Measurements from ENCODE around the gene CNGA3.

CNGA3 gene

GRCh38 chr2:98327776-98328175 lies 18.5 kb upstream of the CNGA3 start:
- no peak for DNase-seq (ENCODE audit: low read depth in 2 of 3, low spot score in 1 of 3)

GRCh38 chr2:98329549-98329948 lies 16.7 kb upstream of the CNGA3 start:
- no peak for DNase-seq (ENCODE audit: low read depth in 2 of 3, low spot score in 1 of 3)

- DNase-seq (ENCODE audit: low read depth in 2 of 3, low spot score in 1 of 3) = no peak
Measured at GRCh38 chr2:98332989-98333388, 13.3 kb upstream of the CNGA3 start.

GRCh38 chr2:98333922-98334321 lies 12.3 kb upstream of the CNGA3 start:
- DNase-seq (ENCODE audit: low read depth in 2 of 3, low spot score in 1 of 3) = no peak

GRCh38 chr2:98334439-98335078 lies 11.7 kb upstream of the CNGA3 start:
- no peak for DNase-seq (ENCODE audit: low read depth in 2 of 3, low spot score in 1 of 3)

- DNase-seq (ENCODE audit: low read depth in 2 of 3, low spot score in 1 of 3) = no peak
Measured at GRCh38 chr2:98335271-98335670, 11.0 kb upstream of the CNGA3 start.

- no peak for DNase-seq (ENCODE audit: low read depth in 2 of 3, low spot score in 1 of 3)
Measured at GRCh38 chr2:98341241-98341640, 5.0 kb upstream of the CNGA3 start.

- no peak for DNase-seq (ENCODE audit: low read depth in 2 of 3, low spot score in 1 of 3)
Measured at GRCh38 chr2:98343285-98343684, 3.0 kb upstream of the CNGA3 start.

GRCh38 chr2:98347298-98348065 lies 1.2 kb downstream of the CNGA3 start:
- no peak for DNase-seq (ENCODE audit: low read depth in 2 of 3, low spot score in 1 of 3)

GRCh38 chr2:98348066-98348561 lies 1.9 kb downstream of the CNGA3 start:
- DNase-seq (ENCODE audit: low read depth in 2 of 3, low spot score in 1 of 3) = no peak

GRCh38 chr2:98350411-98350810 lies 4.2 kb downstream of the CNGA3 start:
- DNase-seq (ENCODE audit: low read depth in 2 of 3, low spot score in 1 of 3) = no peak

GRCh38 chr2:98355881-98356280 lies 9.6 kb downstream of the CNGA3 start:
- no peak for DNase-seq (ENCODE audit: low read depth in 2 of 3, low spot score in 1 of 3)

- no peak for DNase-seq (ENCODE audit: low read depth in 2 of 3, low spot score in 1 of 3)
Measured at GRCh38 chr2:98356729-98357128, 10.5 kb downstream of the CNGA3 start.

GRCh38 chr2:98357849-98358248 lies 11.6 kb downstream of the CNGA3 start:
- DNase-seq (ENCODE audit: low read depth in 2 of 3, low spot score in 1 of 3) = no peak

GRCh38 chr2:98359986-98360385 lies 13.7 kb downstream of the CNGA3 start:
- DNase-seq (ENCODE audit: low read depth in 2 of 3, low spot score in 1 of 3) = no peak

GRCh38 chr2:98367721-98368120 lies 21.5 kb downstream of the CNGA3 start:
- no peak for DNase-seq (ENCODE audit: low read depth in 2 of 3, low spot score in 1 of 3)

GRCh38 chr2:98369710-98370239 lies 23.5 kb downstream of the CNGA3 start:
- no peak for DNase-seq (ENCODE audit: low read depth in 2 of 3, low spot score in 1 of 3)

GRCh38 chr2:98372121-98372520 lies 25.9 kb downstream of the CNGA3 start:
- DNase-seq (ENCODE audit: low read depth in 2 of 3, low spot score in 1 of 3) = no peak

GRCh38 chr2:98372579-98372978 lies 26.3 kb downstream of the CNGA3 start:
- no peak for DNase-seq (ENCODE audit: low read depth in 2 of 3, low spot score in 1 of 3)

- no peak for DNase-seq (ENCODE audit: low read depth in 2 of 3, low spot score in 1 of 3)
Measured at GRCh38 chr2:98374286-98374685, 28.0 kb downstream of the CNGA3 start.

GRCh38 chr2:98374958-98375570 lies 28.8 kb downstream of the CNGA3 start:
- DNase-seq (ENCODE audit: low read depth in 2 of 3, low spot score in 1 of 3) = no peak

- no peak for DNase-seq (ENCODE audit: low read depth in 2 of 3, low spot score in 1 of 3)
Measured at GRCh38 chr2:98376301-98376910, 30.1 kb downstream of the CNGA3 start.

Data from stimulated activated CD4-positive, alpha-beta T cell treated with anti-CD3 and anti-CD28 coated beads, Interleukin-12 subunit alpha, Interleukin-12 subunit beta, amount 100 ng/mL, for 48 hours (primary cell).